PC-9 (cell line): Measurements from ENCODE around the gene TSHB.

Source experiments
- EZH2 ChIP-seq: fragments of 200-600 bp; sonication (generic); IDR thresholded peaks from 2 replicates; pipeline ENCODE4 v1.8.0; 2017; ENCODE audit warnings: antibody characterized with exemption, low read depth
- TF ChIP-seq, protein P1 (sequence below): fragments of 200-600 bp; sonication (generic); conservative IDR thresholded peaks from 2 replicates; pipeline ENCODE4 v1.6.1; 2017; ENCODE audit warnings: mixed run types, antibody characterized with exemption, mild to moderate bottlenecking, moderate library complexity

DNA sequence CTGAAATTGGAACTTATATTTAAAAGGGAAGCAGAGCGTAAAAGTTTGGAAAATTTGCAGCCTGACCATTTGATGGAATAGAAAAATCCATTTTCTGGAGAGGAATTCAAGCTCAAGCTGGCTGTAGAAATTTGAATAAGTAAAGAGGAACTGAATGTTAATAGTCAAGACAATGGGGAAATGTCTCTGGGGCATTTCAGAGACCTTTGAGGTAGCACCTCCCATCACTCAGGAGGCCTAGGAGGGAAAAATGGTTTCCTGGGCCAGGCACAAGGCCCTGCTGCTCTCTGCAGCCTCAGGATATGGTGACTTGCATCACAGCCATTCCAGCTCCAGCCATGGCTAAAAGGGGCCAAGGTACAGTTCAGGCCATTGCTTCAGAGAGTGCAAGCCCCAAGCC is 17.6 kb upstream of the TSHB start:
- TF ChIP-seq EZH2, result no peak
- TF ChIP-seq, protein P1, sequence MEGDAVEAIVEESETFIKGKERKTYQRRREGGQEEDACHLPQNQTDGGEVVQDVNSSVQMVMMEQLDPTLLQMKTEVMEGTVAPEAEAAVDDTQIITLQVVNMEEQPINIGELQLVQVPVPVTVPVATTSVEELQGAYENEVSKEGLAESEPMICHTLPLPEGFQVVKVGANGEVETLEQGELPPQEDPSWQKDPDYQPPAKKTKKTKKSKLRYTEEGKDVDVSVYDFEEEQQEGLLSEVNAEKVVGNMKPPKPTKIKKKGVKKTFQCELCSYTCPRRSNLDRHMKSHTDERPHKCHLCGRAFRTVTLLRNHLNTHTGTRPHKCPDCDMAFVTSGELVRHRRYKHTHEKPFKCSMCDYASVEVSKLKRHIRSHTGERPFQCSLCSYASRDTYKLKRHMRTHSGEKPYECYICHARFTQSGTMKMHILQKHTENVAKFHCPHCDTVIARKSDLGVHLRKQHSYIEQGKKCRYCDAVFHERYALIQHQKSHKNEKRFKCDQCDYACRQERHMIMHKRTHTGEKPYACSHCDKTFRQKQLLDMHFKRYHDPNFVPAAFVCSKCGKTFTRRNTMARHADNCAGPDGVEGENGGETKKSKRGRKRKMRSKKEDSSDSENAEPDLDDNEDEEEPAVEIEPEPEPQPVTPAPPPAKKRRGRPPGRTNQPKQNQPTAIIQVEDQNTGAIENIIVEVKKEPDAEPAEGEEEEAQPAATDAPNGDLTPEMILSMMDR, result no peak
